Activated naive CD4-positive, alpha-beta T cell treated with anti-CD3 and anti-CD28 coated beads, Interleukin-2, amount 50 U/mL, for 24 hours (primary cell): ENCODE results near the gene HS1BP3.
A peak's percentile ranks its signal among the peaks of the same experiment; 100 is the strongest.

Experiments used
- H3K27ac Mint-ChIP-seq: one replicate; pipeline ENCODE4 v1.8.0; 2021; ENCODE audit warnings: mild to moderate bottlenecking, mixed read lengths
- H3K27me3 Mint-ChIP-seq: one replicate; pipeline ENCODE4 v1.8.0; 2021; ENCODE audit warnings: mixed read lengths
- H3K36me3 Mint-ChIP-seq: one replicate; pipeline ENCODE4 v1.8.0; 2021; ENCODE audit warnings: mixed read lengths
- H3K4me1 Mint-ChIP-seq: one replicate; pipeline ENCODE4 v1.8.0; 2021; ENCODE audit warnings: mixed read lengths
- H3K4me3 Mint-ChIP-seq: one replicate; pipeline ENCODE4 v1.8.0; 2021; ENCODE audit warnings: mild to moderate bottlenecking, mixed read lengths
- H3K9me3 Mint-ChIP-seq: one replicate; pipeline ENCODE4 v1.8.0; 2021; ENCODE audit warnings: mixed read lengths

HS1BP3 gene

GRCh38 chr2:20650877-20651730, at the start of gene HS1BP3:
Gene HS1BP3, minus strand, starts transcription at chr2:20651098. Its CDS starts 35 bp downstream, at chr2:20651063.
- no peaks in the 10 kb centered on the region for H3K36me3 Mint-ChIP-seq
- no peaks in the 10 kb centered on the region for H3K27me3 Mint-ChIP-seq
- peak within 1 kb of the TSS; percentile 91 for H3K4me3 Mint-ChIP-seq
- H3K27ac Mint-ChIP-seq = peak within 1 kb of the TSS; percentile 94
- H3K9me3 Mint-ChIP-seq = no peaks in the 10 kb centered on the region
- peaks cover 32% of the 10 kb centered on the region for H3K4me1 Mint-ChIP-seq

GRCh38 chr2:20698916-20699613, 48.2 kb upstream of the HS1BP3 start:
- Mint-ChIP-seq H3K4me1 (peaks cover 7% of the 10 kb centered on the region), H3K36me3 (peaks cover 12% of the 10 kb centered on the region), H3K4me3 (no peak overlapping the region), H3K27me3 (no peaks in the 10 kb centered on the region), H3K27ac (no peak overlapping the region), H3K9me3 (no peaks in the 10 kb centered on the region)

GRCh38 chr2:20697322-20697934, 46.5 kb upstream of the HS1BP3 start:
- no peaks in the 10 kb centered on the region for H3K27me3 Mint-ChIP-seq
- peaks cover 10% of the 10 kb centered on the region for H3K36me3 Mint-ChIP-seq
- no peaks in the 10 kb centered on the region for H3K4me1 Mint-ChIP-seq
- no peak overlapping the region for H3K4me3 Mint-ChIP-seq
- H3K27ac Mint-ChIP-seq = no peak overlapping the region
- H3K9me3 Mint-ChIP-seq = no peaks in the 10 kb centered on the region

GRCh38 chr2:20696366-20696765, 45.5 kb upstream of the HS1BP3 start:
- no peaks in the 10 kb centered on the region for H3K4me1 Mint-ChIP-seq
- H3K27ac Mint-ChIP-seq = no peak overlapping the region
- no peaks in the 10 kb centered on the region for H3K9me3 Mint-ChIP-seq
- H3K36me3 Mint-ChIP-seq = peaks cover 8% of the 10 kb centered on the region
- no peak overlapping the region for H3K4me3 Mint-ChIP-seq
- no peaks in the 10 kb centered on the region for H3K27me3 Mint-ChIP-seq

- Mint-ChIP-seq H3K4me3 (no peak overlapping the region), H3K27ac (no peak overlapping the region), H3K36me3 (peaks cover 11% of the 10 kb centered on the region), H3K9me3 (no peaks in the 10 kb centered on the region), H3K27me3 (no peaks in the 10 kb centered on the region), H3K4me1 (no peaks in the 10 kb centered on the region)
These were observed 42.4 kb upstream of the HS1BP3 start for GRCh38 chr2:20693317-20693716.

GRCh38 chr2:20692081-20692480, 41.2 kb upstream of the HS1BP3 start:
- H3K27ac Mint-ChIP-seq = no peak overlapping the region
- no peak overlapping the region for H3K4me3 Mint-ChIP-seq
- H3K4me1 Mint-ChIP-seq = no peaks in the 10 kb centered on the region
- H3K9me3 Mint-ChIP-seq = no peaks in the 10 kb centered on the region
- H3K27me3 Mint-ChIP-seq = no peaks in the 10 kb centered on the region
- peaks cover 9% of the 10 kb centered on the region for H3K36me3 Mint-ChIP-seq

GRCh38 chr2:20691076-20691734, 40.3 kb upstream of the HS1BP3 start:
- H3K4me1 Mint-ChIP-seq = no peaks in the 10 kb centered on the region
- H3K9me3 Mint-ChIP-seq = no peaks in the 10 kb centered on the region
- peaks cover 17% of the 10 kb centered on the region for H3K36me3 Mint-ChIP-seq
- no peaks in the 10 kb centered on the region for H3K27me3 Mint-ChIP-seq
- no peak overlapping the region for H3K4me3 Mint-ChIP-seq
- H3K27ac Mint-ChIP-seq = no peak overlapping the region

GRCh38 chr2:20689428-20690264, 38.7 kb upstream of the HS1BP3 start:
- Mint-ChIP-seq H3K36me3 (peaks cover 17% of the 10 kb centered on the region), H3K27ac (no peak overlapping the region), H3K27me3 (no peaks in the 10 kb centered on the region), H3K4me3 (no peak overlapping the region), H3K9me3 (no peaks in the 10 kb centered on the region), H3K4me1 (no peaks in the 10 kb centered on the region)

GRCh38 chr2:20687260-20687832, 36.4 kb upstream of the HS1BP3 start:
- Mint-ChIP-seq H3K27ac (no peak overlapping the region), H3K4me3 (no peak overlapping the region), H3K9me3 (no peaks in the 10 kb centered on the region), H3K36me3 (peaks cover 17% of the 10 kb centered on the region), H3K4me1 (no peaks in the 10 kb centered on the region), H3K27me3 (no peaks in the 10 kb centered on the region)

- Mint-ChIP-seq H3K27me3 (no peaks in the 10 kb centered on the region), H3K36me3 (peaks cover 18% of the 10 kb centered on the region), H3K9me3 (no peaks in the 10 kb centered on the region)
These were observed 33.7 kb upstream of the HS1BP3 start for GRCh38 chr2:20684581-20685063.

GRCh38 chr2:20682167-20682920, 31.4 kb upstream of the HS1BP3 start:
- peaks cover 12% of the 10 kb centered on the region for H3K36me3 Mint-ChIP-seq
- H3K4me3 Mint-ChIP-seq = no peak overlapping the region
- no peaks in the 10 kb centered on the region for H3K4me1 Mint-ChIP-seq
- no peaks in the 10 kb centered on the region for H3K27me3 Mint-ChIP-seq
- peak overlapping the region; percentile 46 for H3K27ac Mint-ChIP-seq
- no peaks in the 10 kb centered on the region for H3K9me3 Mint-ChIP-seq

More at GRCh38 chr2:20684581-20685063, 33.7 kb upstream of the HS1BP3 start:
- no peak overlapping the region for H3K4me3 Mint-ChIP-seq
- no peaks in the 10 kb centered on the region for H3K4me1 Mint-ChIP-seq
- no peak overlapping the region for H3K27ac Mint-ChIP-seq

GRCh38 chr2:20680744-20681375, 30.0 kb upstream of the HS1BP3 start:
- H3K4me1 Mint-ChIP-seq = no peaks in the 10 kb centered on the region
- H3K27ac Mint-ChIP-seq = no peak overlapping the region
- H3K36me3 Mint-ChIP-seq = peaks cover 2% of the 10 kb centered on the region
- H3K27me3 Mint-ChIP-seq = no peaks in the 10 kb centered on the region
- H3K4me3 Mint-ChIP-seq = no peak overlapping the region
- no peaks in the 10 kb centered on the region for H3K9me3 Mint-ChIP-seq

- Mint-ChIP-seq H3K27me3 (no peaks in the 10 kb centered on the region), H3K9me3 (no peaks in the 10 kb centered on the region), H3K4me3 (no peak overlapping the region), H3K36me3 (peaks cover 2% of the 10 kb centered on the region), H3K4me1 (no peaks in the 10 kb centered on the region), H3K27ac (no peak overlapping the region)
These were observed 27.9 kb upstream of the HS1BP3 start for GRCh38 chr2:20678780-20679179.

GRCh38 chr2:20678086-20678395, 27.1 kb upstream of the HS1BP3 start:
- no peaks in the 10 kb centered on the region for H3K27me3 Mint-ChIP-seq
- peaks cover 2% of the 10 kb centered on the region for H3K36me3 Mint-ChIP-seq
- no peaks in the 10 kb centered on the region for H3K4me1 Mint-ChIP-seq
- no peak overlapping the region for H3K4me3 Mint-ChIP-seq
- no peaks in the 10 kb centered on the region for H3K9me3 Mint-ChIP-seq
- H3K27ac Mint-ChIP-seq = no peak overlapping the region
